OCI-LY1 (cell line): ENCODE measurements around the gene CTAGE1.

Experiments
- H2AFZ ChIP-seq: fragments of 200-600 bp; sonication (generic), shearing (Covaris generic); 2 replicates; pipeline ENCODE4 v1.6.0; 2014; ENCODE audit warnings: antibody characterized with exemption, mild to moderate bottlenecking, low read length
- H3F3A ChIP-seq: fragments of 200-600 bp; sonication (generic), shearing (Covaris generic); 2 replicates; pipeline ENCODE4 v1.6.0; 2014; ENCODE audit warnings: mild to moderate bottlenecking, antibody characterized with exemption, low read length, moderate library complexity; ENCODE audit not compliant: insufficient read depth
- H3K27ac ChIP-seq: fragments of 200-600 bp; sonication (generic); 2 replicates; pipeline ENCODE4 v1.5.1; 2014; ENCODE audit warnings: low read length, mixed run types, mild to moderate bottlenecking, low read depth; ENCODE audit not compliant: poor library complexity, severe bottlenecking
- H3K27me3 ChIP-seq: fragments of 200-600 bp; sonication (generic); 2 replicates; pipeline ENCODE4 v1.6.0; 2014; ENCODE audit warnings: antibody characterized with exemption, mild to moderate bottlenecking, low read length, moderate library complexity; ENCODE audit not compliant: insufficient read depth
- H3K36me3 ChIP-seq: fragments of 200-600 bp; sonication (generic); 2 replicates; pipeline ENCODE4 v1.6.1; 2014; ENCODE audit warnings: mild to moderate bottlenecking, antibody characterized with exemption, low read length, moderate library complexity, mixed read lengths; ENCODE audit not compliant: insufficient read depth
- H3K4me1 ChIP-seq: fragments of 200-600 bp; sonication (generic); 2 replicates; pipeline ENCODE4 v1.5.1; 2014; ENCODE audit warnings: mild to moderate bottlenecking, low read length, moderate library complexity; ENCODE audit not compliant: insufficient read depth, severe bottlenecking
- H3K4me2 ChIP-seq: fragments of 200-600 bp; sonication (generic), shearing (Covaris generic); 2 replicates; pipeline ENCODE4 v1.6.1; 2014; ENCODE audit warnings: low read length
- H3K4me3 ChIP-seq: fragments of 200-600 bp; sonication (generic); 2 replicates; pipeline ENCODE4 v1.5.1; 2014; ENCODE audit warnings: low read length, low read depth, mild to moderate bottlenecking, mixed read lengths; ENCODE audit not compliant: poor library complexity, severe bottlenecking
- H3K79me2 ChIP-seq: fragments of 200-600 bp; shearing (Covaris generic); 2 replicates; pipeline ENCODE4 v1.6.1; 2016; ENCODE audit warnings: mixed run types, low read length, mixed read lengths; ENCODE audit not compliant: insufficient read depth
- H3K9ac ChIP-seq: fragments of 200-600 bp; sonication (generic), shearing (Covaris generic); 2 replicates; pipeline ENCODE4 v1.6.1; 2014; ENCODE audit warnings: mild to moderate bottlenecking, low read length, mixed read lengths
- H3K9me2 ChIP-seq: fragments of 200-600 bp; sonication (generic), shearing (Covaris generic); 2 replicates; pipeline ENCODE4 v1.6.1; 2014; ENCODE audit warnings: low read depth, mild to moderate bottlenecking, low read length, mixed read lengths
- H3K9me3 ChIP-seq: fragments of 200-600 bp; shearing (Covaris generic); 2 replicates; pipeline ENCODE4 v1.6.1; 2014; ENCODE audit warnings: low read length, mixed read lengths
- H4K20me1 ChIP-seq: fragments of 200-600 bp; sonication (generic), shearing (Covaris generic); 2 replicates; pipeline ENCODE4 v1.6.0; 2016; ENCODE audit warnings: mild to moderate bottlenecking, low read length; ENCODE audit not compliant: insufficient read depth
- EZH2 ChIP-seq: fragments of 200-600 bp; sonication (generic), shearing (Covaris generic); IDR thresholded peaks from 2 replicates; pipeline ENCODE4 v1.8.0; 2017; ENCODE audit warnings: borderline replicate concordance, mixed run types, mild to moderate bottlenecking, antibody characterized with exemption, low read length, moderate library complexity, mixed read lengths
- TF ChIP-seq, protein P1 (sequence below): fragments of 200-600 bp; sonication (generic), shearing (Covaris generic); IDR thresholded peaks from 2 replicates; pipeline ENCODE4 v1.5.1; 2017; ENCODE audit warnings: mild to moderate bottlenecking, antibody characterized with exemption, low read length, moderate library complexity, mixed read lengths

Gene CTAGE1

GRCh38 chr18:22432657-22433137 is 15.0 kb upstream of the CTAGE1 start:
- H3K4me3 ChIP-seq = no peak overlapping the region
- no peak overlapping the region for H3K9ac ChIP-seq
- H3K79me2 ChIP-seq = no peaks in the 10 kb centered on the region
- no peaks in the 10 kb centered on the region for H3K27me3 ChIP-seq
- no peaks in the 10 kb centered on the region for H3K36me3 ChIP-seq
- H2AFZ ChIP-seq = no peak overlapping the region
- no peak overlapping the region for H3K4me2 ChIP-seq
- no peaks in the 10 kb centered on the region for H3K4me1 ChIP-seq
- no peaks in the 10 kb centered on the region for H3K9me3 ChIP-seq
- no peaks in the 10 kb centered on the region for H3K9me2 ChIP-seq
- no peak overlapping the region for H3K27ac ChIP-seq
- H3F3A ChIP-seq = no peaks in the 10 kb centered on the region
- TF ChIP-seq, protein P1, sequence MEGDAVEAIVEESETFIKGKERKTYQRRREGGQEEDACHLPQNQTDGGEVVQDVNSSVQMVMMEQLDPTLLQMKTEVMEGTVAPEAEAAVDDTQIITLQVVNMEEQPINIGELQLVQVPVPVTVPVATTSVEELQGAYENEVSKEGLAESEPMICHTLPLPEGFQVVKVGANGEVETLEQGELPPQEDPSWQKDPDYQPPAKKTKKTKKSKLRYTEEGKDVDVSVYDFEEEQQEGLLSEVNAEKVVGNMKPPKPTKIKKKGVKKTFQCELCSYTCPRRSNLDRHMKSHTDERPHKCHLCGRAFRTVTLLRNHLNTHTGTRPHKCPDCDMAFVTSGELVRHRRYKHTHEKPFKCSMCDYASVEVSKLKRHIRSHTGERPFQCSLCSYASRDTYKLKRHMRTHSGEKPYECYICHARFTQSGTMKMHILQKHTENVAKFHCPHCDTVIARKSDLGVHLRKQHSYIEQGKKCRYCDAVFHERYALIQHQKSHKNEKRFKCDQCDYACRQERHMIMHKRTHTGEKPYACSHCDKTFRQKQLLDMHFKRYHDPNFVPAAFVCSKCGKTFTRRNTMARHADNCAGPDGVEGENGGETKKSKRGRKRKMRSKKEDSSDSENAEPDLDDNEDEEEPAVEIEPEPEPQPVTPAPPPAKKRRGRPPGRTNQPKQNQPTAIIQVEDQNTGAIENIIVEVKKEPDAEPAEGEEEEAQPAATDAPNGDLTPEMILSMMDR = no peak
- no peak for TF ChIP-seq EZH2
- H4K20me1 ChIP-seq = no peaks in the 10 kb centered on the region

GRCh38 chr18:22429564-22429963 is 11.8 kb upstream of the CTAGE1 start:
- no peaks in the 10 kb centered on the region for H3K36me3 ChIP-seq
- no peak overlapping the region for H3K4me2 ChIP-seq
- H3K4me3 ChIP-seq = no peak overlapping the region
- H3K9ac ChIP-seq = no peak overlapping the region
- H4K20me1 ChIP-seq = no peaks in the 10 kb centered on the region
- no peaks in the 10 kb centered on the region for H3F3A ChIP-seq
- H2AFZ ChIP-seq = no peak overlapping the region
- no peaks in the 10 kb centered on the region for H3K9me2 ChIP-seq
- H3K79me2 ChIP-seq = no peaks in the 10 kb centered on the region
- H3K9me3 ChIP-seq = no peaks in the 10 kb centered on the region
- H3K4me1 ChIP-seq = no peaks in the 10 kb centered on the region
- no peak overlapping the region for H3K27ac ChIP-seq
- TF ChIP-seq, protein P1 = no peak
- no peak for TF ChIP-seq EZH2
- no peaks in the 10 kb centered on the region for H3K27me3 ChIP-seq

DNA sequence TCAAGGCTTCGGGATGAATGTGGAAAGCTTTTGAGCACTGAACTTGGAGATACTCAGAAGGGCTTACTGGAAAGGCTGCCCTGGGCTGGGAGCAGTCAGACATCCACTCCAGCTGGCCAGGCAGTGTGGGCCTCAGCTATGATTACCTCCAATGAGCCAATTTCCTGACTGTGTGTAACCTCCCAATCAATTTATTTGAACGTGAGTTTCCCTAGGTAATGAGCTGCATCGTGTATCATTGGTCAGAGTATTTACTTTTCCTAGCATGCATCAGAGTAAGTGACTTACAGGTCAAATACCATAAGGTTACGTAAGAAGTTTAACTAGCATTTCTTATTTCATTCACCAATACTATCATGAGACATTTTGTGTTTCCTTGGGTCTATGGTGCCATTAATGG is 11.0 kb upstream of the CTAGE1 start:
- Histone ChIP-seq H4K20me1 (no peaks in the 10 kb centered on the region), H3K9me2 (no peaks in the 10 kb centered on the region), H3F3A (no peaks in the 10 kb centered on the region), H3K4me2 (no peak overlapping the region), H3K4me3 (no peak overlapping the region), H3K9me3 (no peaks in the 10 kb centered on the region), H3K79me2 (no peaks in the 10 kb centered on the region), H3K27ac (no peak overlapping the region), H3K4me1 (no peaks in the 10 kb centered on the region), H3K27me3 (no peaks in the 10 kb centered on the region), H3K36me3 (no peaks in the 10 kb centered on the region), H3K9ac (no peak overlapping the region), H2AFZ (no peak overlapping the region)
- TF ChIP-seq EZH2 = no peak
- TF ChIP-seq, protein P1 = no peak
